Coronary artery (tissue), 2 donors: ENCODE measurements around the gene TRAPPC12.
"Not testable (repeated sequence)": the region's sequence is repeated elsewhere in the genome, so short reads cannot be mapped to it uniquely, and the experiment has no call there.

Experiments
- DNase-seq: peaks from one replicate; pipeline ENCODE4 v3.0.0-alpha.2; 2017; ENCODE audit warnings: low spot score
- H3K27ac ChIP-seq, 2 donors: fragments of 200-600 bp; sonication (generic); one replicate each; pipeline ENCODE4 v1.5.1; 2016 to 2019
- H3K4me3 ChIP-seq: fragments of 200-600 bp; sonication (generic); 2 replicates; pipeline ENCODE4 v1.5.1; 2016; ENCODE audit warnings: mild to moderate bottlenecking, moderate library complexity
- CTCF ChIP-seq: fragments of 200-600 bp; sonication (generic); IDR thresholded peaks from one replicate; pipeline ENCODE4 v1.5.1; 2019; ENCODE audit warnings: antibody characterized with exemption

TRAPPC12 gene

DNA sequence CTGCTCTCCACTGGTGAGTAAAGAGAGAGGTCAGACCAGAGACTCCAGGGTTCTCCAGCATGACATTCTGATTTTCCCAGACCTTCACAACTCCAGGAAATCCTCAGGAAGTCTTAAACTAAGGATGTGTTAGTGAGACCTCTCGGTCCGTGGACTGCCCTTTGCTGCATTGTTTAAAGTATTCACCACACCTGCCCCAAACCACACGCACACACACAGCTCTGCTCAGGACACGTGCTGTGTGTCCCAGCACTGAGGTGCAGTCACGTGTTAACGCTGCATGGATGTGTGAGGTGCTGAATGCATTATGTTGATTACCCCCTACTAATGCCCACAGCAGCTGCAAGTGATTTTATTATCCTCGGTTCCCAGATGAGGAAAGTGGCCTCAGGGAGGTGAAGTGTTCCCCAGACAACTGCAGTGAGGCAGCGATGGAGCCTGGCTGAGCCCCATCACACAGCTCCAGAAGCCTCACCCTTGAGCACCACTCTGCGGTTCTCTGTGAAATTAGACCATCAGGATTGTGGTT lies 68.4 kb downstream of the TRAPPC12 start:
- TF ChIP-seq CTCF: no peak
- H3K27ac ChIP-seq: peak overlapping the region in 1 of 2 donors; percentile 42
- DNase-seq: no peak
- no peak overlapping the region for H3K4me3 ChIP-seq

GRCh38 chr2:3448441-3448911 lies 69.0 kb downstream of the TRAPPC12 start:
- Histone ChIP-seq H3K4me3 (peak overlapping the region; percentile 12), H3K27ac (peak overlapping the region in 1 of 2 donors; percentile 42)
- not testable (repeated sequence) for DNase-seq

GRCh38 chr2:3449086-3449485 lies 69.6 kb downstream of the TRAPPC12 start:
- no peak for TF ChIP-seq CTCF
- DNase-seq: no peak
- H3K27ac ChIP-seq: peak overlapping the region in 1 of 2 donors; percentile 42
- H3K4me3 ChIP-seq: no peak overlapping the region

DNA sequence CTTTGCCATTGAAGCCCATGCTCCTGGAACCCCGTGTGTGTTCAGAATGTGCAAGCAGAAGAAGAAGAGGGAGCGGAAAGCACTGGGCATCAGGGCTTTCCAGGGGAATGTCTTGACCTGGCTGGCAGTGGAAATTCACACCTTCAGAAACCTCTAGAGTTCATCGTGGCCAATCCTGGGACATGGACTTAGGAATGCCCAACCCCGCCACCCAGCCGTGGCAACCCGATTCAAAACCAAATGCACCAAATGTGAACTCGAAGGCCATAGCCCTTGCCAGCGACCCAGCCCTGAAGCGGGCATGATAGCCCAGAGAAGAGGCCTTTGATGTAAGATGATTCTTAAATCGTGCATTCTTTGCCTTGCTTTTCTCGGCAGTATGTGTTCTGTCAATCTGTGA lies 70.4 kb downstream of the TRAPPC12 start:
- DNase-seq: no peak
- H3K4me3 ChIP-seq: no peak overlapping the region
- H3K27ac ChIP-seq: no peak overlapping the region
- TF ChIP-seq CTCF: no peak

DNA sequence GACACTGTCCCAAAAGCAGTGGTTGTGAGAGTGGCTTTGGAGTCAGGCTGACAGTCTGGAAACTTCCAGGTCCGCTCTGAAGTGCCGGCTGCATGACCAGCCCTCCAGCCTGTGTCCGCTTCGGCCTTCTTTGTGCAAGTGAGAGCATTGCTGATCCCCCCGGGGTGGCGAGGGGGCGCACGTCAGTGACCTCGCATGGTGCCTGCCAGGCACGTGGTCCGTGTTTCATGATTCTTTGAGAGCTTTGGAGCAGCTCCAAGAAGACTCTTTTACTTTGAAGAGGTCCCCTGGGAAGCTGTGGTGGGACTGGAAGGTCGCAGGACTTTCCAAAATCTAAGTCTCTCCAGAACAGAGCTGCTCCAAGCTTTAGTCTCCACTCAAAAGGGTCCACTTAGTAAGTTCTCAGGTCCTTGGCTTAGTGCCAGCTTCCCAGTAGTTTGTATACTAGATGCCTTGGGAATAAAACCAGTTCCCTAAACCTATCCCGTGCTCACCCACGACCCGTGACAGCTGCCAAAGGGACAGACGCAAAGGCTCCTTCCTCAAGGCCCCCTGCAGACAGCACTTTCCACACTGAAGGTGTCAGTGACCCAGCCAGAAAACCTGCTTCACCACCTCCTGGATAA lies 71.0 kb downstream of the TRAPPC12 start:
- H3K4me3 ChIP-seq: no peak overlapping the region
- H3K27ac ChIP-seq: no peak overlapping the region
- no peak for TF ChIP-seq CTCF
- DNase-seq: peak; percentile 64

DNA sequence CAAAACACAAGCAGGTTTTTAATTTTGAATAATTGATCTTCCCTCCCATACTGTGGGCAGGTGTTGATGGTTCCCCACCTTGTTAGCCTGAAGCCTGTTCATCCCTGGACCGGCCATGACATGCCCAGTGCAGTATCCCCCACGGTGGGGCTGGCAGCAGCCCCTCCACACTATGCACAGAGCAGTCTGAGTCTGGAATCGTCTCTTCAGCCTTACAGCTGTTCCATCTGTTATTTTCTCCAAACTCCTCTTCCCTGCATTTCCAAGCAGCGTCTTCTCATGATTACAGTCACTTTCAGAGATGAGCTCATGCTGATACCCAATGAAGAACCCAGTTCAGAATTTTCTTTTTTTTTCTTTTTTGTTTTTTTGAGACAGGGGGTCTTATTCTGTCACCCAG lies 71.7 kb downstream of the TRAPPC12 start:
- TF ChIP-seq CTCF: no peak
- Histone ChIP-seq H3K27ac (no peak overlapping the region), H3K4me3 (no peak overlapping the region)
- DNase-seq: no peak

- no peak for TF ChIP-seq CTCF
- Histone ChIP-seq H3K4me3 (no peak overlapping the region), H3K27ac (no peak overlapping the region)
- DNase-seq: no peak
Observed at GRCh38 chr2:3451926-3452671, 72.6 kb downstream of the TRAPPC12 start.
